Endothelial cell of umbilical vein (primary cell): ENCODE results near the gene RBL1. TPM values are rescaled to one million over a fixed set of nuclear protein-coding genes. Genes with fewer than 3 reads are reported as not detected.

Source experiments
- BruUV-seq: library from RNA; stranded (reverse); fragments of 400-500 nt; replicated peaks from 2 replicates; lab custom pipeline; 2021; lab: Mats Ljungman, UMichigan
- CTCF ChIA-PET: fragments of 300-600, 350-600 bp; sonication (Branson Sonifier 250); formaldehyde crosslinking; loops from one replicate; lab custom pipeline; 2021; ENCODE audit warnings: antibody characterized with exemption, inconsistent platforms; lab: Charles Lee
- POLR2A ChIA-PET: fragments of 300-600, 350-600 bp; sonication (Branson Sonifier 250); formaldehyde crosslinking; loops from one replicate; lab custom pipeline; 2021; ENCODE audit warnings: antibody characterized with exemption, inconsistent platforms; lab: Charles Lee
- DNase-seq: peaks from one replicate; pipeline ENCODE4 v3.0.0-alpha.2; 2011; ENCODE audit warnings: low read depth, low spot score
- FAIRE-seq: peaks from 2 replicates; lab custom pipeline; 2011; peaks lifted over from hg19 to GRCh38; lab: Jason Lieb, UNC
- H2AFZ ChIP-seq: 2 replicates; pipeline ENCODE4 v1.6.0; 2012; ENCODE audit warnings: low read depth, low read length, control low read depth, inconsistent platforms
- H3K27ac ChIP-seq: 2 replicates; pipeline ENCODE4 v1.5.1; 2011; ENCODE audit warnings: low read depth, mild to moderate bottlenecking, control low read depth, low read length, moderate library complexity; ENCODE audit not compliant: insufficient read depth
- H3K27me3 ChIP-seq, 2 experiments: 2 replicates each; pipeline versions ENCODE4 v1.6.0 to v1.6.1; 2011; ENCODE audit warnings: low read length in 2 of 2, mixed read lengths in 1 of 2; ENCODE audit not compliant: control insufficient read depth in 2 of 2, insufficient read depth in 2 of 2
- H3K36me3 ChIP-seq, 2 experiments: 2 replicates in 1 of 2; 3 replicates in 1 of 2; pipeline ENCODE4 v1.5.1; 2011; ENCODE audit warnings: low read length in 2 of 2, mild to moderate bottlenecking in 1 of 2, moderate library complexity in 1 of 2; ENCODE audit not compliant: control insufficient read depth in 2 of 2, insufficient read depth in 2 of 2; ENCODE audit errors: extremely low read depth in 1 of 2
- H3K4me1 ChIP-seq: 3 replicates; pipeline ENCODE4 v1.5.1; 2011; ENCODE audit warnings: mild to moderate bottlenecking, low read length; ENCODE audit not compliant: control insufficient read depth, insufficient read depth; ENCODE audit errors: extremely low read depth
- H3K4me2 ChIP-seq: 2 replicates; pipeline ENCODE4 v1.6.1; 2011; ENCODE audit warnings: low read length, control low read depth, mixed read lengths; ENCODE audit not compliant: insufficient read depth
- H3K4me3 ChIP-seq, 3 experiments: fragments of 200-600 bp in 1 of 3; sonication (generic), shearing (Covaris generic) in 1 of 3; replicated peaks in 1 of 3; 2 replicates each; pipeline ENCODE4 v1.5.1; 2011 to 2016; ENCODE audit warnings: control low read depth in 3 of 3, low read length in 3 of 3, mild to moderate bottlenecking in 2 of 3, inconsistent platforms in 1 of 3, low read depth in 1 of 3, moderate library complexity in 1 of 3; ENCODE audit not compliant: insufficient read depth in 1 of 3
- H3K79me2 ChIP-seq: 2 replicates; pipeline ENCODE4 v1.6.0; 2012; ENCODE audit warnings: low read length, inconsistent platforms; ENCODE audit not compliant: control insufficient read depth, insufficient read depth
- H3K9ac ChIP-seq: replicated peaks from 2 replicates; pipeline ENCODE3; 2011; ENCODE audit warnings: low read length, control low read depth; ENCODE audit not compliant: insufficient read depth; ENCODE audit errors: extremely low read depth
- H3K9me1 ChIP-seq: replicated peaks from 3 replicates; pipeline ENCODE4 v1.6.0; 2011; ENCODE audit warnings: mild to moderate bottlenecking, low read length; ENCODE audit not compliant: control insufficient read depth, insufficient read depth; ENCODE audit errors: extremely low read depth
- H3K9me3 ChIP-seq: replicated peaks from 2 replicates; pipeline ENCODE4 v1.5.1; 2012; ENCODE audit warnings: low read length, inconsistent platforms; ENCODE audit not compliant: control insufficient read depth, insufficient read depth
- H4K20me1 ChIP-seq: replicated peaks from 2 replicates; pipeline ENCODE3; 2011; ENCODE audit warnings: mild to moderate bottlenecking, low read length; ENCODE audit not compliant: control insufficient read depth, insufficient read depth; ENCODE audit errors: extremely low read depth
- EZH2 ChIP-seq: IDR thresholded peaks from 2 replicates; pipeline ENCODE4 v1.6.1; 2012; ENCODE audit warnings: borderline replicate concordance, low read depth, mild to moderate bottlenecking, moderate library complexity, low read length, inconsistent platforms; ENCODE audit not compliant: severe bottlenecking
- FOS ChIP-seq: IDR thresholded peaks from 2 replicates; pipeline ENCODE4 v1.6.1; 2011; ENCODE audit warnings: mild to moderate bottlenecking, low read length, moderate library complexity, borderline replicate concordance; ENCODE audit not compliant: insufficient read depth
- GATA2 ChIP-seq: IDR thresholded peaks from 2 replicates; pipeline ENCODE4 v1.7.0; 2011; ENCODE audit warnings: low read depth, mild to moderate bottlenecking, moderate library complexity, mixed read lengths, low read length; ENCODE audit not compliant: insufficient read length, insufficient read depth
- JUN ChIP-seq: IDR thresholded peaks from 2 replicates; pipeline ENCODE4 v1.6.1; 2011; ENCODE audit warnings: borderline replicate concordance, low read depth; ENCODE audit not compliant: insufficient read length, insufficient read depth
- MYC ChIP-seq: IDR thresholded peaks from one replicate; pipeline ENCODE4 v1.6.1; 2011; ENCODE audit warnings: mild to moderate bottlenecking, low read depth, low read length
- POLR2A ChIP-seq: IDR thresholded peaks from 2 replicates; pipeline ENCODE4 v1.6.1; 2012; ENCODE audit warnings: low read depth, mild to moderate bottlenecking, control low read depth, low read length
- POLR2AphosphoS5 ChIP-seq: IDR thresholded peaks from 2 replicates; pipeline ENCODE4 v1.6.1; 2012; ENCODE audit warnings: low read depth, mild to moderate bottlenecking, control low read depth, low read length, moderate library complexity; ENCODE audit not compliant: insufficient read depth
- dilution Hi-C: fragments of 300-500 bp; cut with MboI; formaldehyde crosslinking; loops from one replicate; pipeline ENCODE4 v1.15.0; 2019; ENCODE audit warnings: low sequenced_read_pairs; ENCODE audit not compliant: extremely low pct_ligation_motif_present
- intact Hi-C: fragments of 100-400 bp; cut with micrococcal nuclease; formaldehyde crosslinking; loops from one replicate; pipeline ENCODE4 v1.10.0; 2022
- polyA plus RNA-seq, 4 experiments: library from polyadenylated mRNA; depleted of rRNA in 3 of 4; stranded (reverse) in 3 of 4; unstranded in 1 of 4; fragments of >200 nt; gene quantifications; 2 replicates each; pipeline versions ENCODE4 v1.2.1 to v1.2.3, GENCODE V29; 2011 to 2012; ENCODE audit warnings: missing spikeins in 1 of 4
- total RNA-seq: library from RNA; stranded (reverse); gene quantifications from 2 replicates; pipeline ENCODE4 v1.2.3, GENCODE V29; 2021
- TF ChIP-seq, protein P1 (sequence below): IDR thresholded peaks from 2 replicates; pipeline ENCODE4 v1.6.1; 2011; ENCODE audit not compliant: insufficient read depth, insufficient read length
- TF ChIP-seq, protein P2 (sequence below), 2 donors: IDR thresholded peaks; 1 replicate in 1 of 2; 2 replicates in 1 of 2; pipeline ENCODE4 v1.5.1; 2011; ENCODE audit warnings: low read length in 2 of 2, mild to moderate bottlenecking in 2 of 2, moderate library complexity in 2 of 2, control low read depth in 1 of 2, inconsistent platforms in 1 of 2, low read depth in 1 of 2; ENCODE audit not compliant: insufficient read depth in 1 of 2; ENCODE audit errors: extremely low read depth in 1 of 2

Gene RBL1
- total and polyA plus RNA-seq, 2 donors (not counting 3 experiments of a cell fraction or from before 2014, with no cell fraction given) = 3.1 to 20.1 TPM

DNA sequence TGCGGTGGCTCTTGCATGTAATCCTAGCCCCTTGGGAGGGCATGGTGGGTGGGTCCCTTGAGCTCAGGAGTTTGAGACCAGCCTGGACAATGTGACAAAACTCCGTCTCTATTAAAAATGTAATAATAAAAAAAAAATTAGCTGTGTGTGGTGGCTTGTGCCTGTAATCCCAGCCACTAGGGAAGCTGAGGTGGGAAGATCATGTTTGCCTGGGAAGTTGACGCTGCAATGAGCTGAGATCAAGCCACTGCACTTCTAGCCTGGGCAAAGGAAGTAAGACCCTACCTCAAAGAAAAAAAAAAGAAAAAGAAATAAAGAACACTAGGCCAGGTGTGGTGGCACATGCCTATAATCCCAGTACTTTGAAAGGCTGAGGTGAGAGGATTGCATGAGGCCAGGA, 139.8 kb downstream of the RBL1 start:
- Histone ChIP-seq H3K4me2 (no peak overlapping the region), H3K27me3 (no peaks in the 10 kb centered on the region), H3K4me3 (no peak overlapping the region), H3K27ac (no peak overlapping the region), H4K20me1 (no peaks in the 10 kb centered on the region), H3K79me2 (no peaks in the 10 kb centered on the region), H3K36me3 (no peaks in the 10 kb centered on the region), H3K9me3 (no peaks in the 10 kb centered on the region), H2AFZ (no peak overlapping the region), H3K9ac (no peak overlapping the region), H3K9me1 (no peaks in the 10 kb centered on the region), H3K4me1 (no peaks in the 10 kb centered on the region)
- intact Hi-C loops = no loop called here
- FAIRE-seq (no peak), DNase-seq (no peak)
- ChIA-PET POLR2A (no interaction called here), CTCF (no interaction called here)
- BruUV-seq = no TSS peak
- TF ChIP-seq EZH2 (no peak), GATA2 (no peak), POLR2A (no peak), FOS (no peak), POLR2AphosphoS5 (no peak), JUN (no peak), MYC (no peak)
- TF ChIP-seq, protein P1, sequence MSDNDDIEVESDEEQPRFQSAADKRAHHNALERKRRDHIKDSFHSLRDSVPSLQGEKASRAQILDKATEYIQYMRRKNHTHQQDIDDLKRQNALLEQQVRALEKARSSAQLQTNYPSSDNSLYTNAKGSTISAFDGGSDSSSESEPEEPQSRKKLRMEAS = no peak
- TF ChIP-seq, protein P2, sequence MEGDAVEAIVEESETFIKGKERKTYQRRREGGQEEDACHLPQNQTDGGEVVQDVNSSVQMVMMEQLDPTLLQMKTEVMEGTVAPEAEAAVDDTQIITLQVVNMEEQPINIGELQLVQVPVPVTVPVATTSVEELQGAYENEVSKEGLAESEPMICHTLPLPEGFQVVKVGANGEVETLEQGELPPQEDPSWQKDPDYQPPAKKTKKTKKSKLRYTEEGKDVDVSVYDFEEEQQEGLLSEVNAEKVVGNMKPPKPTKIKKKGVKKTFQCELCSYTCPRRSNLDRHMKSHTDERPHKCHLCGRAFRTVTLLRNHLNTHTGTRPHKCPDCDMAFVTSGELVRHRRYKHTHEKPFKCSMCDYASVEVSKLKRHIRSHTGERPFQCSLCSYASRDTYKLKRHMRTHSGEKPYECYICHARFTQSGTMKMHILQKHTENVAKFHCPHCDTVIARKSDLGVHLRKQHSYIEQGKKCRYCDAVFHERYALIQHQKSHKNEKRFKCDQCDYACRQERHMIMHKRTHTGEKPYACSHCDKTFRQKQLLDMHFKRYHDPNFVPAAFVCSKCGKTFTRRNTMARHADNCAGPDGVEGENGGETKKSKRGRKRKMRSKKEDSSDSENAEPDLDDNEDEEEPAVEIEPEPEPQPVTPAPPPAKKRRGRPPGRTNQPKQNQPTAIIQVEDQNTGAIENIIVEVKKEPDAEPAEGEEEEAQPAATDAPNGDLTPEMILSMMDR (IDR thresholded peaks at IDR 0.05; ENCODE audit: extremely low read depth in 1 of 2, insufficient read depth in 1 of 2, low read depth in 1 of 2, low read length in 2 of 2) = no peak
- dilution Hi-C loops = no loop called here
